GM21447 (cell line): ENCODE data around the gene EAF2.
"Not testable (repeated sequence)": the region's sequence is repeated elsewhere in the genome, so short reads cannot be mapped to it uniquely, and the experiment has no call there.

Experiments
- ATAC-seq: cut with Tn5 transposase; IDR thresholded peaks from one replicate; pipeline ENCODE4 v1.9.1; 2021; ENCODE audit not compliant: unreplicated experiment

The EAF2 gene

GRCh38 chr3:121857778-121858177, 22.8 kb downstream of the EAF2 start:
- not testable (repeated sequence) for ATAC-seq

GRCh38 chr3:121863247-121863646, 28.2 kb downstream of the EAF2 start:
- ATAC-seq: not testable (repeated sequence)

GRCh38 chr3:121863801-121864200, 28.8 kb downstream of the EAF2 start:
- ATAC-seq: no peak

GRCh38 chr3:121869736-121870135, 34.7 kb downstream of the EAF2 start:
- ATAC-seq: no peak

GRCh38 chr3:121870717-121871116, 35.7 kb downstream of the EAF2 start:
- ATAC-seq: no peak

- no peak for ATAC-seq
These were observed 36.4 kb downstream of the EAF2 start for GRCh38 chr3:121871430-121871829.

- ATAC-seq: no peak
These were observed 43.4 kb downstream of the EAF2 start for GRCh38 chr3:121878411-121878810.

GRCh38 chr3:121883507-121883906, 48.5 kb downstream of the EAF2 start:
- ATAC-seq: no peak

- ATAC-seq: no peak
These were observed 50.4 kb downstream of the EAF2 start for GRCh38 chr3:121885386-121885785.

- no peak for ATAC-seq
These were observed 59.4 kb downstream of the EAF2 start, which contains the start of gene SLC15A2 for GRCh38 chr3:121894301-121894990. TSS of gene SLC15A2 (plus strand) at chr3:121894401. CDS start at chr3:121894477, 76 bp downstream.

- no peak for ATAC-seq
These were observed 60.1 kb downstream of the EAF2 start for GRCh38 chr3:121895121-121895520.

GRCh38 chr3:121895736-121896135, 60.7 kb downstream of the EAF2 start:
- no peak for ATAC-seq

- no peak for ATAC-seq
These were observed 61.8 kb downstream of the EAF2 start for GRCh38 chr3:121896823-121897222.

GRCh38 chr3:121897296-121897695, 62.3 kb downstream of the EAF2 start:
- no peak for ATAC-seq

GRCh38 chr3:121913305-121913990, 78.4 kb downstream of the EAF2 start:
- no peak for ATAC-seq

- no peak for ATAC-seq
These were observed 79.3 kb downstream of the EAF2 start for GRCh38 chr3:121914081-121914998.

- no peak for ATAC-seq
These were observed 81.2 kb downstream of the EAF2 start for GRCh38 chr3:121916189-121916588.

- no peak for ATAC-seq
These were observed 83.9 kb downstream of the EAF2 start for GRCh38 chr3:121918779-121919483.

GRCh38 chr3:121924734-121925133, 89.7 kb downstream of the EAF2 start:
- ATAC-seq: no peak

GRCh38 chr3:121926380-121926779, 91.4 kb downstream of the EAF2 start:
- no peak for ATAC-seq
